Lower leg skin (tissue), 4 donors: ENCODE measurements around the gene DRC7. TPM values are rescaled to one million over a fixed set of nuclear protein-coding genes. Genes with fewer than 3 reads are reported as not detected.

Experiments
- DNase-seq, 2 donors: peaks; one replicate each; pipeline ENCODE4 v3.0.0-alpha.2; 2019; ENCODE audit warnings: low spot score in 2 of 2
- H3K4me3 ChIP-seq: fragments of 200-600 bp; sonication (generic); 2 replicates; pipeline ENCODE4 v1.5.1; 2017; ENCODE audit warnings: mild to moderate bottlenecking, low read depth; ENCODE audit not compliant: poor library complexity, severe bottlenecking
- CTCF ChIP-seq, 3 donors: fragments of 450-650 bp; IDR thresholded peaks; one replicate each; pipeline ENCODE4 v1.5.1; 2016; ENCODE audit warnings: antibody characterized with exemption in 3 of 3, mild to moderate bottlenecking in 3 of 3, moderate library complexity in 2 of 3
- POLR2A ChIP-seq, 2 donors: fragments of 450-650 bp; IDR thresholded peaks; one replicate each; pipeline ENCODE4 v1.6.1; 2016 to 2017; ENCODE audit warnings: antibody characterized with exemption in 2 of 2, mild to moderate bottlenecking in 1 of 2, moderate library complexity in 1 of 2
- WGBS, 2 donors: methylation state at CpG; one replicate each; pipeline ENCODE4 v1.1.5; 2018; 5-methylcytosine and 5-hydroxymethylcytosine counted together
- intact Hi-C: fragments of 100-400 bp; cut with DNase I; formaldehyde crosslinking; loops from one replicate; pipeline ENCODE4 v1.15.0; 2023; ENCODE audit warnings: low total_unique reads
- total RNA-seq, 4 donors: library from RNA; depleted of rRNA; stranded (reverse); fragments of >200 nt; gene quantifications; one replicate each; pipeline ENCODE4 v1.1.0, GENCODE V29; 2016

The DRC7 gene
- total RNA-seq, 4 donors from 2014 or later: not detected

GRCh38 chr16:57761957-57762356 is 67.4 kb downstream of the DRC7 start:
- no peak overlapping the region for H3K4me3 ChIP-seq
- TF ChIP-seq CTCF (IDR thresholded peaks at IDR 0.05) (no peak), POLR2A (IDR thresholded peaks at IDR 0.05) (no peak)
- 96% methylated on average over 12 of the region's 12 CpGs for WGBS, 2 donors
- DNase-seq: no peak
- intact Hi-C loops: no loop called here

GRCh38 chr16:57762365-57763040 is 67.9 kb downstream of the DRC7 start:
- 79% methylated on average over 13 to 15 of the region's 15 CpGs for WGBS, 2 donors
- TF ChIP-seq CTCF (IDR thresholded peaks at IDR 0.05) (no peak), POLR2A (IDR thresholded peaks at IDR 0.05) (no peak)

GRCh38 chr16:57763285-57764005 is 68.8 kb downstream of the DRC7 start:
- no peak for TF ChIP-seq POLR2A (IDR thresholded peaks at IDR 0.05)
- no peak for TF ChIP-seq CTCF (IDR thresholded peaks at IDR 0.05)
- intact Hi-C loops: no loop called here
- H3K4me3 ChIP-seq: no peak overlapping the region
- 91 to 92% methylated on average over 8 to 14 of the region's 14 CpGs for WGBS, 2 donors
- no peak for DNase-seq

More at GRCh38 chr16:57762365-57763040, 67.9 kb downstream of the DRC7 start:
- no peak overlapping the region for H3K4me3 ChIP-seq
- intact Hi-C loops: no loop called here
- DNase-seq: no peak

- no peak for DNase-seq
- TF ChIP-seq CTCF (IDR thresholded peaks at IDR 0.05): no peak
- no peak for TF ChIP-seq POLR2A (IDR thresholded peaks at IDR 0.05)
These were observed 69.4 kb downstream of the DRC7 start for GRCh38 chr16:57764006-57764340.

GRCh38 chr16:57764341-57765159 is 69.9 kb downstream of the DRC7 start:
- 42 to 47% methylated on average over 6 of the region's 6 CpGs for WGBS, 2 donors
- H3K4me3 ChIP-seq: no peak overlapping the region
- DNase-seq: no peak
- intact Hi-C loops: no loop called here
- TF ChIP-seq CTCF (IDR thresholded peaks at IDR 0.05) (no peak), POLR2A (IDR thresholded peaks at IDR 0.05) (no peak)

More at GRCh38 chr16:57764006-57764340, 69.4 kb downstream of the DRC7 start:
- intact Hi-C loops: no loop called here
- 94 to 97% methylated on average over 9 of the region's 9 CpGs for WGBS, 2 donors
- H3K4me3 ChIP-seq: no peak overlapping the region
